Cardiac muscle cell (in vitro differentiated cells and primary cell): ENCODE measurements around the gene RGL2. TPM values are rescaled to one million over a fixed set of nuclear protein-coding genes. Genes with fewer than 3 reads are reported as not detected.
A peak's percentile ranks its signal among the peaks of the same experiment; 100 is the strongest.

ENCODE experiments used
- DNase-seq, 2 donors: peaks; one replicate each; pipeline versions ENCODE4 v3.0.0 to v3.0.0-alpha.2; 2010 to 2017; ENCODE audit warnings: low read depth in 1 of 2, low spot score in 1 of 2
- H3K27ac ChIP-seq: fragments of 200-600 bp; sonication (generic); 2 replicates; pipeline ENCODE4 v1.5.1; 2016
- H3K27me3 ChIP-seq: fragments of 200-600 bp; sonication (generic); 2 replicates; pipeline ENCODE4 v1.6.0; 2016; ENCODE audit warnings: control low read depth
- H3K36me3 ChIP-seq: fragments of 200-600 bp; sonication (generic); 2 replicates; pipeline ENCODE4 v1.5.1; 2016; ENCODE audit warnings: control low read depth
- H3K4me1 ChIP-seq: fragments of 200-600 bp; sonication (generic); 2 replicates; pipeline ENCODE4 v1.8.1; 2017; ENCODE audit warnings: low read depth, mild to moderate bottlenecking, mixed run types
- H3K4me3 ChIP-seq: fragments of 200-600 bp; sonication (generic); 2 replicates; pipeline ENCODE4 v1.5.1; 2016; ENCODE audit warnings: mild to moderate bottlenecking
- H3K9me3 ChIP-seq: fragments of 200-600 bp; sonication (generic); 2 replicates; pipeline ENCODE4 v1.5.1; 2017; ENCODE audit warnings: low read depth, mild to moderate bottlenecking, control low read depth
- polyA plus RNA-seq: library from polyadenylated mRNA; unstranded; fragments of >200 nt; fragmentation: Nextera tagmentation; extraction: Ambion mirVana; gene quantifications from 2 replicates; pipeline ENCODE4 v1.2.1, GENCODE V29; 2016
- total RNA-seq: library from RNA; depleted of rRNA; stranded (reverse); fragments of >200 nt; gene quantifications from 2 replicates; pipeline ENCODE4 v1.2.3, GENCODE V29; 2016
- TF ChIP-seq, protein P1 (sequence below): IDR thresholded peaks from 2 replicates; pipeline ENCODE4 v1.5.1; 2012; ENCODE audit warnings: low read depth, mild to moderate bottlenecking, low read length

The RGL2 gene
- total and polyA plus RNA-seq, 2 experiments from 2014 or later, result 86.1 to 89.8 TPM

GRCh38 chr6:33247977-33248642 is 50.6 kb downstream of the RGL2 start:
- Histone ChIP-seq H3K27ac (no peak overlapping the region), H3K27me3 (peaks cover 9% of the 10 kb centered on the region), H3K4me1 (no peaks in the 10 kb centered on the region), H3K36me3 (no peaks in the 10 kb centered on the region), H3K4me3 (peak overlapping the region; percentile 45), H3K9me3 (no peaks in the 10 kb centered on the region)
- peak; percentile 89 to 91 for DNase-seq
- TF ChIP-seq, protein P1, sequence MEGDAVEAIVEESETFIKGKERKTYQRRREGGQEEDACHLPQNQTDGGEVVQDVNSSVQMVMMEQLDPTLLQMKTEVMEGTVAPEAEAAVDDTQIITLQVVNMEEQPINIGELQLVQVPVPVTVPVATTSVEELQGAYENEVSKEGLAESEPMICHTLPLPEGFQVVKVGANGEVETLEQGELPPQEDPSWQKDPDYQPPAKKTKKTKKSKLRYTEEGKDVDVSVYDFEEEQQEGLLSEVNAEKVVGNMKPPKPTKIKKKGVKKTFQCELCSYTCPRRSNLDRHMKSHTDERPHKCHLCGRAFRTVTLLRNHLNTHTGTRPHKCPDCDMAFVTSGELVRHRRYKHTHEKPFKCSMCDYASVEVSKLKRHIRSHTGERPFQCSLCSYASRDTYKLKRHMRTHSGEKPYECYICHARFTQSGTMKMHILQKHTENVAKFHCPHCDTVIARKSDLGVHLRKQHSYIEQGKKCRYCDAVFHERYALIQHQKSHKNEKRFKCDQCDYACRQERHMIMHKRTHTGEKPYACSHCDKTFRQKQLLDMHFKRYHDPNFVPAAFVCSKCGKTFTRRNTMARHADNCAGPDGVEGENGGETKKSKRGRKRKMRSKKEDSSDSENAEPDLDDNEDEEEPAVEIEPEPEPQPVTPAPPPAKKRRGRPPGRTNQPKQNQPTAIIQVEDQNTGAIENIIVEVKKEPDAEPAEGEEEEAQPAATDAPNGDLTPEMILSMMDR, result peak; percentile 85

DNA sequence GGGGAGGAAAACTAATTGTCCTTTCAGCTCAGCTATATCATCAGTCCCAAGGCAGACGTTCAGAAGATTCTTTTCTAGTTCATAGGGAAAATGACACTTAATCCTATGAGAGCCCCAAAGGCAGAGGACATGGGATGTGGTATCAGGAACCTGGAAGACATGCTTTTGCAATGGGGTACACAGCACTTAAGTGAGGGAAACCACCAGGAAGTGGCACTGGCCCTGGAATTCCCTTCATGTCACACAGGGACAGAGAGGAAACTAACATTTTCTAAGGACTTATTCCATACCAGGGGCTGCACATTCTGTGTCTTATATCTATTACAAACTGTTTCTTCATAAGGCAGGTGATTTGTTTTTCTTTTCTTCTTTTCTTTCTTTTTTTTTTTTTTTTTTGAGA is 55.3 kb downstream of the RGL2 start:
- H3K36me3 ChIP-seq, result no peaks in the 10 kb centered on the region
- no peak overlapping the region for H3K4me3 ChIP-seq
- H3K27ac ChIP-seq, result no peak overlapping the region
- no peaks in the 10 kb centered on the region for H3K4me1 ChIP-seq
- TF ChIP-seq, protein P1, result no peak
- no peaks in the 10 kb centered on the region for H3K9me3 ChIP-seq
- no peak for DNase-seq
- peaks cover 17% of the 10 kb centered on the region for H3K27me3 ChIP-seq

- Histone ChIP-seq H3K27me3 (peaks cover 17% of the 10 kb centered on the region), H3K4me1 (no peaks in the 10 kb centered on the region)
These were observed 56.8 kb downstream of the RGL2 start for GRCh38 chr6:33241968-33242367.

More at GRCh38 chr6:33241968-33242367, 56.8 kb downstream of the RGL2 start:
- no peaks in the 10 kb centered on the region for H3K36me3 ChIP-seq
- no peak overlapping the region for H3K4me3 ChIP-seq
- TF ChIP-seq, protein P1, result no peak
- H3K27ac ChIP-seq, result no peak overlapping the region
- H3K9me3 ChIP-seq, result no peaks in the 10 kb centered on the region
- no peak for DNase-seq

Other genes starting within 250 kb of the RGL2 start
- 0.21 and 1.1 TPM in 2 replicates for gene HLA-DPA1, start 225.3 kb downstream of the RGL2 start, total RNA-seq
- gene HLA-DPA1, start 225.3 kb downstream of the RGL2 start, polyA plus RNA-seq, result 1.2 and 1.9 TPM in 2 replicates
- 14.3 and 26.1 TPM in 2 replicates for gene HLA-DPB1, start 223.0 kb downstream of the RGL2 start, total RNA-seq
- gene HLA-DPB1, start 223.0 kb downstream of the RGL2 start, polyA plus RNA-seq, result 8.6 and 11.1 TPM in 2 replicates
- 70.6 and 94.6 TPM in 2 replicates for gene COL11A2, start 106.5 kb downstream of the RGL2 start, total RNA-seq
- 59.6 and 63.8 TPM in 2 replicates for gene COL11A2, start 106.5 kb downstream of the RGL2 start, polyA plus RNA-seq
- 38.1 and 46.7 TPM in 2 replicates for gene RXRB, start 98.3 kb downstream of the RGL2 start, total RNA-seq
- gene RXRB, start 98.3 kb downstream of the RGL2 start, polyA plus RNA-seq, result 37.8 and 39.6 TPM in 2 replicates
- 147 and 150 TPM in 2 replicates for gene SLC39A7, start 98.1 kb downstream of the RGL2 start, total RNA-seq
- 35.1 and 51.3 TPM in 2 replicates for gene SLC39A7, start 98.1 kb downstream of the RGL2 start, polyA plus RNA-seq
- 45.4 and 45.7 TPM in 2 replicates for gene HSD17B8, start 94.3 kb downstream of the RGL2 start, total RNA-seq
- gene HSD17B8, start 94.3 kb downstream of the RGL2 start, polyA plus RNA-seq, result 47.6 and 68.0 TPM in 2 replicates
- gene RING1, start 90.4 kb downstream of the RGL2 start, total RNA-seq, result 37.0 and 51.4 TPM in 2 replicates
- gene RING1, start 90.4 kb downstream of the RGL2 start, polyA plus RNA-seq, result 42.1 and 44.2 TPM in 2 replicates
- gene VPS52, start 27.1 kb downstream of the RGL2 start, total RNA-seq, result 34.4 and 37.1 TPM in 2 replicates
- 55.2 and 64.8 TPM in 2 replicates for gene VPS52, start 27.1 kb downstream of the RGL2 start, polyA plus RNA-seq
- gene RPS18, start 26.9 kb downstream of the RGL2 start, total RNA-seq, result 2,022 and 2,161 TPM in 2 replicates
- gene RPS18, start 26.9 kb downstream of the RGL2 start, polyA plus RNA-seq, result 1,298 and 1,698 TPM in 2 replicates
- 11.7 and 15.5 TPM in 2 replicates for gene B3GALT4, start 21.8 kb downstream of the RGL2 start, total RNA-seq
- gene B3GALT4, start 21.8 kb downstream of the RGL2 start, polyA plus RNA-seq, result 11.0 and 15.8 TPM in 2 replicates
- 34.8 and 58.9 TPM in 2 replicates for gene WDR46, start 9.7 kb downstream of the RGL2 start, total RNA-seq
- 46.3 and 70.4 TPM in 2 replicates for gene WDR46, start 9.7 kb downstream of the RGL2 start, polyA plus RNA-seq
- 72.8 and 95.3 TPM in 2 replicates for gene PFDN6, start 9.3 kb downstream of the RGL2 start, total RNA-seq
- 34.2 and 35.1 TPM in 2 replicates for gene PFDN6, start 9.3 kb downstream of the RGL2 start, polyA plus RNA-seq
- 29.9 and 36.4 TPM in 2 replicates for gene TAPBP, start 15.1 kb upstream of the RGL2 start, total RNA-seq
- 30.8 and 39.2 TPM in 2 replicates for gene TAPBP, start 15.1 kb upstream of the RGL2 start, polyA plus RNA-seq
- gene ZBTB22, start 18.8 kb upstream of the RGL2 start, total RNA-seq, result 37.0 and 48.0 TPM in 2 replicates
- gene ZBTB22, start 18.8 kb upstream of the RGL2 start, polyA plus RNA-seq, result 29.1 and 40.7 TPM in 2 replicates
- gene DAXX, start 24.0 kb upstream of the RGL2 start, total RNA-seq, result 27.6 and 44.3 TPM in 2 replicates
- 38.7 and 39.9 TPM in 2 replicates for gene DAXX, start 24.0 kb upstream of the RGL2 start, polyA plus RNA-seq
- gene KIFC1, start 92.9 kb upstream of the RGL2 start, total RNA-seq, result 14.0 and 69.2 TPM in 2 replicates
- 9.4 and 33.3 TPM in 2 replicates for gene KIFC1, start 92.9 kb upstream of the RGL2 start, polyA plus RNA-seq
- gene PHF1, start 112.1 kb upstream of the RGL2 start, total RNA-seq, result 61.9 and 116 TPM in 2 replicates
- 34.5 and 62.1 TPM in 2 replicates for gene PHF1, start 112.1 kb upstream of the RGL2 start, polyA plus RNA-seq
- 304 and 348 TPM in 2 replicates for gene CUTA, start 119.2 kb upstream of the RGL2 start, total RNA-seq
- 426 and 501 TPM in 2 replicates for gene CUTA, start 119.2 kb upstream of the RGL2 start, polyA plus RNA-seq
- 14.9 and 20.2 TPM in 2 replicates for gene SYNGAP1, start 121.1 kb upstream of the RGL2 start, total RNA-seq
- 6.8 and 10.5 TPM in 2 replicates for gene SYNGAP1, start 121.1 kb upstream of the RGL2 start, polyA plus RNA-seq
- gene ZBTB9, start 155.6 kb upstream of the RGL2 start, total RNA-seq, result 5.5 and 7.8 TPM in 2 replicates
- gene ZBTB9, start 155.6 kb upstream of the RGL2 start, polyA plus RNA-seq, result 9.5 and 11.2 TPM in 2 replicates